Lung (tissue), 12 donors: ENCODE data around the gene DRD3. TPM values are rescaled to one million over a fixed set of nuclear protein-coding genes. Genes with fewer than 3 reads are reported as not detected.

Experiments used
- ATAC-seq: fragments of 200-7000 bp; cut with Tn5 transposase; one replicate; pipeline ENCODE4 v1.9.1; 2020; ENCODE audit warnings: moderate number of reproducible peaks; ENCODE audit not compliant: insufficient read depth, low FRiP score
- DNase-seq, 3 donors: peaks; one replicate each; pipeline ENCODE4 v3.0.0-alpha.2; 2013 to 2017
- H3K27ac ChIP-seq, 2 donors: one replicate each; pipeline ENCODE4 v1.5.1; 2013; ENCODE audit warnings: mild to moderate bottlenecking in 2 of 2, moderate library complexity in 2 of 2, control low read depth in 1 of 2, inconsistent platforms in 1 of 2, low read depth in 1 of 2, low read length in 1 of 2
- H3K27me3 ChIP-seq, 3 donors: one replicate each; pipeline ENCODE4 v1.5.1; 2013; ENCODE audit warnings: low read length in 2 of 3; ENCODE audit not compliant: control insufficient read depth in 3 of 3, insufficient read depth in 3 of 3
- H3K36me3 ChIP-seq, 4 donors: one replicate each; pipeline ENCODE4 v1.5.1; 2013; ENCODE audit warnings: low read length in 4 of 4, mild to moderate bottlenecking in 1 of 4, moderate library complexity in 1 of 4; ENCODE audit not compliant: control insufficient read depth in 4 of 4, insufficient read depth in 4 of 4
- H3K4me1 ChIP-seq, 5 donors: one replicate each; pipeline ENCODE4 v1.5.1; 2013; ENCODE audit warnings: low read length in 5 of 5, mild to moderate bottlenecking in 2 of 5, moderate library complexity in 1 of 5; ENCODE audit not compliant: control insufficient read depth in 5 of 5, insufficient read depth in 5 of 5
- H3K4me3 ChIP-seq: one replicate; pipeline ENCODE4 v1.5.1; 2013; ENCODE audit warnings: mild to moderate bottlenecking, control low read depth, moderate library complexity
- H3K9ac ChIP-seq, 2 donors: one replicate each; pipeline ENCODE4 v1.5.1; 2013; ENCODE audit warnings: low read length in 2 of 2, control low read depth in 1 of 2; ENCODE audit not compliant: insufficient read depth in 1 of 2
- H3K9me3 ChIP-seq, 4 donors: one replicate each; pipeline ENCODE4 v1.5.1; 2013; ENCODE audit warnings: low read length in 3 of 4, mild to moderate bottlenecking in 1 of 4, moderate library complexity in 1 of 4; ENCODE audit not compliant: control insufficient read depth in 4 of 4, insufficient read depth in 3 of 4
- CTCF ChIP-seq: IDR thresholded peaks from 2 replicates; pipeline ENCODE4 v1.5.1; 2012; ENCODE audit warnings: mild to moderate bottlenecking; ENCODE audit errors: control extremely low read depth, extremely low read depth
- WGBS, 2 donors: extraction: QIAGEN DNeasy Blood & Tissue Kit; methylation state at CpG; one replicate each; pipeline ENCODE4 v1.1.7; 2013; 5-methylcytosine and 5-hydroxymethylcytosine counted together
- polyA plus RNA-seq, 2 donors: library from polyadenylated mRNA; stranded (reverse); fragments of 200-250 nt; gene quantifications; one replicate each; pipeline ENCODE4 v1.2.1, GENCODE V29; 2013
- total RNA-seq, 2 donors: library from RNA; depleted of rRNA in 1 of 2; stranded (reverse); fragments of >200 nt in 1 of 2; gene quantifications; one replicate each; pipeline ENCODE4 v1.2.1, GENCODE V29; 2014 to 2021
- donor health status: control.
- donor health status: control.
- donor health status: Bipolar disorder and iron deficiency.
- donor health status: healthy.
- donor health status: DM: yes; HTN: yes; CAD: no.

DRD3 gene
- total and polyA plus RNA-seq, 4 donors = not detected

- H3K9ac ChIP-seq = no peak overlapping the region
- ATAC-seq (no peak), DNase-seq (no peak)
- no peaks in the 10 kb centered on the region for H3K9me3 ChIP-seq
- peaks cover 0 to 4% (median 0%) of the 10 kb centered on the region in 3 donors for H3K27me3 ChIP-seq
- WGBS, 2 donors = 78 to 82% methylated on average over 2 of the region's 2 CpGs
- no peak for TF ChIP-seq CTCF
- H3K4me3 ChIP-seq = no peak overlapping the region
- no peak overlapping the region for H3K27ac ChIP-seq
- H3K4me1 ChIP-seq = no peaks in the 10 kb centered on the region
- no peaks in the 10 kb centered on the region for H3K36me3 ChIP-seq
Observed at GRCh38 chr3:114205541-114205940, 26.7 kb upstream of the DRD3 start.

GRCh38 chr3:114194750-114195149 lies 15.9 kb upstream of the DRD3 start:
- Histone ChIP-seq H3K4me1 (no peaks in the 10 kb centered on the region), H3K27ac (no peak overlapping the region), H3K9ac (no peak overlapping the region), H3K4me3 (no peak overlapping the region), H3K36me3 (no peaks in the 10 kb centered on the region), H3K27me3 (no peaks in the 10 kb centered on the region), H3K9me3 (no peaks in the 10 kb centered on the region)
- DNase-seq = no peak
- no peak for TF ChIP-seq CTCF
- no peak for ATAC-seq
- 90 to 95% methylated on average over 1 of the region's 1 CpG for WGBS, 2 donors

- ATAC-seq = no peak
- Histone ChIP-seq H3K27ac (no peak overlapping the region), H3K9ac (no peak overlapping the region), H3K4me1 (no peaks in the 10 kb centered on the region), H3K4me3 (no peak overlapping the region), H3K36me3 (no peaks in the 10 kb centered on the region), H3K9me3 (no peaks in the 10 kb centered on the region), H3K27me3 (no peaks in the 10 kb centered on the region)
- no peak for DNase-seq
- no peak for TF ChIP-seq CTCF
Observed at GRCh38 chr3:114192136-114192535, 13.3 kb upstream of the DRD3 start.

GRCh38 chr3:114186501-114186900 lies 7.6 kb upstream of the DRD3 start:
- ATAC-seq = no peak
- no peaks in the 10 kb centered on the region for H3K36me3 ChIP-seq
- no peaks in the 10 kb centered on the region for H3K27me3 ChIP-seq
- no peak overlapping the region for H3K27ac ChIP-seq
- TF ChIP-seq CTCF = no peak
- H3K4me1 ChIP-seq = no peaks in the 10 kb centered on the region
- no peak for DNase-seq
- peaks cover 0 to 3% (median 0%) of the 10 kb centered on the region in 4 donors for H3K9me3 ChIP-seq
- no peak overlapping the region for H3K4me3 ChIP-seq
- H3K9ac ChIP-seq = no peak overlapping the region
